GM19463 (cell line): Measurements from ENCODE around the gene AKAP4.

ENCODE experiments used
- ATAC-seq: cut with Tn5 transposase; IDR thresholded peaks from one replicate; pipeline ENCODE4 v1.9.1; 2021; ENCODE audit warnings: mild to moderate bottlenecking, moderate library complexity; ENCODE audit not compliant: unreplicated experiment

Gene AKAP4

GRCh38 chrX:50200907-50201306 lies at the start of gene AKAP4:
TSS of gene AKAP4 (minus strand) at chrX:50201007. CDS start at chrX:50200889, 118 bp downstream.
- no peak for ATAC-seq

- ATAC-seq = peak; percentile 53
These were observed 10.7 kb upstream of the AKAP4 start for GRCh38 chrX:50211510-50211909.

GRCh38 chrX:50206753-50207152 lies 5.9 kb upstream of the AKAP4 start:
- ATAC-seq = no peak

GRCh38 chrX:50204364-50204899 lies 3.6 kb upstream of the AKAP4 start, which contains the start of gene CCNB3:
TSS of gene CCNB3 (plus strand) at chrX:50204765. CDS start at chrX:50285164, 80,399 bp downstream.
- ATAC-seq = peak; percentile 97

GRCh38 chrX:50202539-50202938 lies 1.7 kb upstream of the AKAP4 start:
- ATAC-seq = no peak

- no peak for ATAC-seq
These were observed 2.5 kb downstream of the AKAP4 start for GRCh38 chrX:50198348-50198747.

- no peak for ATAC-seq
These were observed 11.8 kb downstream of the AKAP4 start for GRCh38 chrX:50188859-50189600.

GRCh38 chrX:50183891-50184290 lies 16.9 kb downstream of the AKAP4 start:
- no peak for ATAC-seq

GRCh38 chrX:50180073-50180940 lies 20.5 kb downstream of the AKAP4 start:
- ATAC-seq = no peak

GRCh38 chrX:50169717-50170116 lies 31.1 kb downstream of the AKAP4 start:
- no peak for ATAC-seq

GRCh38 chrX:50168241-50168687 lies 32.5 kb downstream of the AKAP4 start:
- peak; percentile 65 for ATAC-seq

- ATAC-seq = no peak
These were observed 33.4 kb downstream of the AKAP4 start for GRCh38 chrX:50167366-50167765.

- ATAC-seq = no peak
These were observed 35.1 kb downstream of the AKAP4 start for GRCh38 chrX:50165727-50166126.

GRCh38 chrX:50161127-50161526 lies 39.7 kb downstream of the AKAP4 start:
- no peak for ATAC-seq

- no peak for ATAC-seq
These were observed 42.2 kb downstream of the AKAP4 start for GRCh38 chrX:50158593-50158992.

- no peak for ATAC-seq
These were observed 43.2 kb downstream of the AKAP4 start for GRCh38 chrX:50157545-50158135.

GRCh38 chrX:50154429-50154828 lies 46.4 kb downstream of the AKAP4 start:
- no peak for ATAC-seq

- no peak for ATAC-seq
These were observed 48.4 kb downstream of the AKAP4 start for GRCh38 chrX:50152456-50152855.

GRCh38 chrX:50147972-50148371 lies 52.8 kb downstream of the AKAP4 start:
- no peak for ATAC-seq
